CD14-positive monocyte (primary cell): ENCODE data around the gene PPP2R1A. TPM values are rescaled to one million over a fixed set of nuclear protein-coding genes. Genes with fewer than 3 reads are reported as not detected.

ENCODE experiments used
- DNase-seq, 3 donors: peaks; one replicate each; pipeline ENCODE4 v3.0.0-alpha.2; 2011 to 2022
- H2AFZ ChIP-seq: 2 replicates; pipeline ENCODE4 v1.6.0; 2012; ENCODE audit warnings: mild to moderate bottlenecking, low read depth, low read length, inconsistent platforms; ENCODE audit not compliant: insufficient read depth, poor library complexity, severe bottlenecking
- H3K27ac ChIP-seq, 2 donors: 1 replicate in 1 of 2; 2 replicates in 1 of 2; pipeline ENCODE4 v1.5.1; 2012 to 2013; ENCODE audit warnings: low read length in 2 of 2, control low read depth in 1 of 2, inconsistent platforms in 1 of 2, low read depth in 1 of 2, mild to moderate bottlenecking in 1 of 2
- H3K27me3 ChIP-seq, 2 donors: one replicate each; pipeline versions ENCODE4 v1.6.0 to v1.6.1; 2011 to 2013; ENCODE audit warnings: low read length in 2 of 2; ENCODE audit not compliant: control insufficient read depth in 2 of 2, insufficient read depth in 2 of 2
- H3K36me3 ChIP-seq, 2 donors: replicated peaks in 1 of 2; 1 replicate in 1 of 2; 2 replicates in 1 of 2; pipeline versions ENCODE4 v1.5.1 to v1.6.1; 2012 to 2013; ENCODE audit warnings: low read length in 2 of 2, control low read depth in 1 of 2, inconsistent platforms in 1 of 2, mild to moderate bottlenecking in 1 of 2; ENCODE audit not compliant: insufficient read depth in 2 of 2, control insufficient read depth in 1 of 2
- H3K4me1 ChIP-seq, 2 donors: 1 replicate in 1 of 2; 2 replicates in 1 of 2; pipeline versions ENCODE4 v1.5.1 to v1.6.1; 2012 to 2013; ENCODE audit warnings: low read length in 2 of 2, control low read depth in 1 of 2, inconsistent platforms in 1 of 2, mild to moderate bottlenecking in 1 of 2, moderate library complexity in 1 of 2; ENCODE audit not compliant: insufficient read depth in 2 of 2, control insufficient read depth in 1 of 2
- H3K4me2 ChIP-seq: replicated peaks from 2 replicates; pipeline ENCODE3; 2012; ENCODE audit warnings: low read length, moderate library complexity, mild to moderate bottlenecking; ENCODE audit not compliant: poor library complexity, severe bottlenecking; ENCODE audit errors: extremely low read depth
- H3K4me3 ChIP-seq, 3 experiments: fragments of 200-600 bp in 1 of 3; sonication (generic) in 1 of 3; replicated peaks in 1 of 3; 1 replicate in 2 of 3; 2 replicates in 1 of 3; pipeline ENCODE4 v1.5.1; 2011 to 2013; ENCODE audit warnings: low read length in 3 of 3, mild to moderate bottlenecking in 3 of 3, control low read depth in 2 of 3, low read depth in 2 of 3, inconsistent platforms in 1 of 3, moderate library complexity in 1 of 3
- H3K79me2 ChIP-seq: 2 replicates; pipeline ENCODE4 v1.6.0; 2012; ENCODE audit warnings: mild to moderate bottlenecking, control low read depth, inconsistent platforms, low read length, moderate library complexity; ENCODE audit not compliant: insufficient read depth
- H3K9ac ChIP-seq: 2 replicates; pipeline ENCODE4 v1.6.0; 2017; ENCODE audit warnings: low read length, mild to moderate bottlenecking; ENCODE audit not compliant: insufficient read depth, poor library complexity, severe bottlenecking
- H3K9me3 ChIP-seq, 2 donors: replicated peaks in 1 of 2; 1 replicate in 1 of 2; 2 replicates in 1 of 2; pipeline versions ENCODE4 v1.5.1 to v1.6.1; 2012 to 2013; ENCODE audit warnings: low read length in 2 of 2, control low read depth in 1 of 2; ENCODE audit not compliant: control insufficient read depth in 1 of 2, insufficient read depth in 1 of 2
- H4K20me1 ChIP-seq: 2 replicates; pipeline ENCODE4 v1.6.0; 2012; ENCODE audit warnings: mild to moderate bottlenecking, low read length, control low read depth, moderate library complexity; ENCODE audit not compliant: insufficient read depth
- H3K27ac Mint-ChIP-seq, 7 donors: one replicate each; pipeline ENCODE4 v1.8.0; 2020; ENCODE audit warnings: mild to moderate bottlenecking in 7 of 7, mixed read lengths in 7 of 7, moderate library complexity in 6 of 7, inconsistent platforms in 2 of 7
- H3K27me3 Mint-ChIP-seq, 3 donors: one replicate each; pipeline ENCODE4 v1.8.0; 2021 to 2022; ENCODE audit warnings: low read depth in 3 of 3, mild to moderate bottlenecking in 3 of 3, mixed read lengths in 3 of 3, moderate library complexity in 3 of 3, inconsistent platforms in 1 of 3
- H3K36me3 Mint-ChIP-seq, 2 donors: one replicate each; pipeline ENCODE4 v1.8.0; 2020; ENCODE audit warnings: mixed read lengths in 2 of 2, inconsistent platforms in 1 of 2, mild to moderate bottlenecking in 1 of 2
- H3K4me1 Mint-ChIP-seq: one replicate; pipeline ENCODE4 v1.8.0; 2020; ENCODE audit warnings: mild to moderate bottlenecking, mixed read lengths
- H3K4me3 Mint-ChIP-seq, 2 donors: one replicate each; pipeline ENCODE4 v1.8.0; 2020; ENCODE audit warnings: mild to moderate bottlenecking in 2 of 2, mixed read lengths in 2 of 2, moderate library complexity in 1 of 2
- H3K9me3 Mint-ChIP-seq, 7 donors: one replicate each; pipeline ENCODE4 v1.8.0; 2020 to 2022; ENCODE audit warnings: mixed read lengths in 7 of 7, mild to moderate bottlenecking in 6 of 7, moderate library complexity in 6 of 7, inconsistent platforms in 2 of 7
- WGBS: methylation state at CpG from one replicate; pipeline ENCODE4 v1.1.5; 2013; ENCODE audit warnings: missing lambda C conversion rate; ENCODE audit not compliant: insufficient coverage; 5-methylcytosine and 5-hydroxymethylcytosine counted together
- intact Hi-C, 2 donors: fragments of 100-400 bp; cut with micrococcal nuclease; formaldehyde crosslinking; loops; one replicate each; pipeline versions ENCODE4 v1.15.0 to v1.15.1; 2023
- polyA plus RNA-seq, 3 donors: library from polyadenylated mRNA; depleted of rRNA in 1 of 3; unstranded in 2 of 3; stranded (reverse) in 1 of 3; fragments of 300-500 nt in 2 of 3; fragments of >200 nt in 1 of 3; fragmentation: Illumina TruSeq in 2 of 3; gene quantifications; 1 replicate in 2 of 3; 2 replicates in 1 of 3; pipeline ENCODE4 v1.2.3, GENCODE V29; 2012 to 2021
- TF ChIP-seq, protein P1 (sequence below): fragments of 200-600 bp; IDR thresholded peaks from one replicate; pipeline ENCODE4 v1.8.0; 2022; ENCODE audit warnings: antibody characterized with exemption, mild to moderate bottlenecking

The PPP2R1A gene
- polyA plus RNA-seq, 3 donors: 79.9 to 151 (median 127) TPM

DNA sequence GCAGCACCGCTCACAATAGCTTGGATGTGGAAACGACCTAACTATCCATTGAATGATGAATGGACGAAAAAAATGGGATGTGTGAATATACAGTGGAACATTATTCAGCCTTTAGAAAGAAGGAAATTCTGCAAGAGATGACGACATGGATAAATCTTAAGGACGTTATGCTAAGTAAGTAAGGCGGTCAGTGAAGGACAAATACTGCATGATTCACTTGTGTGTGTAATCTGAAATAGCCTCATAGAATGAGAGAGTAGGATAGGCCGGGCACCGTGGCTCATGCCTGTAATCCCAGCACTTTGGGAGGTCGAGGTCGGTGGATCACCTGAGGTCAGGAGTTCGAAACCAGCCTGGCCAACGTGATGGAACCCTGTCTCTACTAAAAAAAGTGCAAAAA is 54.2 kb downstream of the PPP2R1A start:
- Histone ChIP-seq H4K20me1 (no peaks in the 10 kb centered on the region), H3K36me3 (no peaks in the 10 kb centered on the region), H3K9me3 (no peaks in the 10 kb centered on the region), H3K4me3 (no peak overlapping the region), H3K27me3 (no peaks in the 10 kb centered on the region), H3K9ac (no peak overlapping the region), H2AFZ (no peak overlapping the region), H3K4me1 (no peaks in the 10 kb centered on the region), H3K27ac (no peak overlapping the region), H3K4me2 (no peak overlapping the region), H3K79me2 (no peaks in the 10 kb centered on the region)
- Mint-ChIP-seq H3K27ac (no peak overlapping the region), H3K4me1 (no peaks in the 10 kb centered on the region), H3K36me3 (no peaks in the 10 kb centered on the region), H3K4me3 (no peak overlapping the region), H3K27me3 (peaks cover 0 to 3% (median 2%) of the 10 kb centered on the region in 3 donors), H3K9me3 (peaks cover 0 to 3% (median 0%) of the 10 kb centered on the region in 7 donors)
- TF ChIP-seq, protein P1, sequence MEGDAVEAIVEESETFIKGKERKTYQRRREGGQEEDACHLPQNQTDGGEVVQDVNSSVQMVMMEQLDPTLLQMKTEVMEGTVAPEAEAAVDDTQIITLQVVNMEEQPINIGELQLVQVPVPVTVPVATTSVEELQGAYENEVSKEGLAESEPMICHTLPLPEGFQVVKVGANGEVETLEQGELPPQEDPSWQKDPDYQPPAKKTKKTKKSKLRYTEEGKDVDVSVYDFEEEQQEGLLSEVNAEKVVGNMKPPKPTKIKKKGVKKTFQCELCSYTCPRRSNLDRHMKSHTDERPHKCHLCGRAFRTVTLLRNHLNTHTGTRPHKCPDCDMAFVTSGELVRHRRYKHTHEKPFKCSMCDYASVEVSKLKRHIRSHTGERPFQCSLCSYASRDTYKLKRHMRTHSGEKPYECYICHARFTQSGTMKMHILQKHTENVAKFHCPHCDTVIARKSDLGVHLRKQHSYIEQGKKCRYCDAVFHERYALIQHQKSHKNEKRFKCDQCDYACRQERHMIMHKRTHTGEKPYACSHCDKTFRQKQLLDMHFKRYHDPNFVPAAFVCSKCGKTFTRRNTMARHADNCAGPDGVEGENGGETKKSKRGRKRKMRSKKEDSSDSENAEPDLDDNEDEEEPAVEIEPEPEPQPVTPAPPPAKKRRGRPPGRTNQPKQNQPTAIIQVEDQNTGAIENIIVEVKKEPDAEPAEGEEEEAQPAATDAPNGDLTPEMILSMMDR: no peak
- DNase-seq: no peak
- intact Hi-C loops: no loop called here
- 93% methylated on average over 11 of the region's 12 CpGs for WGBS

DNA sequence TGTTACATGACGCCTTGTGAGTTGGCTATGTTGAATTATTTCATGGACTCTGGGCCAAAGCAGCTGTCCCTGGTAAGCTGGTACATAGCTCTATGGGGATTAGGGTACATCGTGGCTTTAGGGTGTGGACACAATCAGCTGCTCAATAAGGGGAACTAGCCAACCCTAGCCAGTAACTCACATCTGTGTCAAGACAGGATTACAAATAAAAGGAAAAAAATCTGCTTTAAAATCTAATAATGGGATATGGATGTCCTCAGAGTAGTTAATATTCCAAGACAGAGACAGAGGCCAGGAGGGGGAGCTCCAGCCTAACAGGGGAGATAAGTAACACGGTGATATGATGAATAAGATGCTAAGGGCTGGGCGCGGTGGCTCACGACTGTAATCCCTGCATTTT is 58.4 kb downstream of the PPP2R1A start:
- H3K4me3 Mint-ChIP-seq: no peak overlapping the region
- WGBS: 67% methylated on average over 1 of the region's 6 CpGs
- no peaks in the 10 kb centered on the region for H3K79me2 ChIP-seq
- H3K9me3 Mint-ChIP-seq: peaks cover 3 to 20% (median 7%) of the 10 kb centered on the region in 7 donors
- no peaks in the 10 kb centered on the region for H3K36me3 Mint-ChIP-seq
- no peak overlapping the region for H3K4me3 ChIP-seq
- DNase-seq: peak; percentile 33 to 53 (median 43)
- H2AFZ ChIP-seq: no peak overlapping the region
- H3K27me3 ChIP-seq: no peaks in the 10 kb centered on the region
- no peak overlapping the region for H3K4me2 ChIP-seq
- H3K27ac Mint-ChIP-seq: no peak overlapping the region
- peaks cover 0 to 3% (median 2%) of the 10 kb centered on the region in 3 donors for H3K27me3 Mint-ChIP-seq
- no peak overlapping the region for H3K27ac ChIP-seq
- TF ChIP-seq, protein P1: peak; percentile 59
- no peaks in the 10 kb centered on the region for H3K4me1 Mint-ChIP-seq
- intact Hi-C loops: loop anchor here in 1 of 2 donors (5.0 kb wide), 1 partner anchor 499 kb away; no protein-coding TSS in a partner anchor
- H3K9ac ChIP-seq: no peak overlapping the region
- H3K9me3 ChIP-seq: peaks cover 3 to 5% of the 10 kb centered on the region in 2 donors
- H4K20me1 ChIP-seq: no peaks in the 10 kb centered on the region
- H3K4me1 ChIP-seq: no peaks in the 10 kb centered on the region
- H3K36me3 ChIP-seq: no peaks in the 10 kb centered on the region
